SHP77 treated with DMSO at 0.1 percent for 48 hours (cell line): ENCODE measurements around the gene UBE2Z.
"Not testable (repeated sequence)": the region's sequence is repeated elsewhere in the genome, so short reads cannot be mapped to it uniquely, and the experiment has no call there.

Experiments
- DNase-seq: peaks from one replicate; lab custom pipeline; 2025; lab: John Stamatoyannopoulos, UW

The UBE2Z gene

DNA sequence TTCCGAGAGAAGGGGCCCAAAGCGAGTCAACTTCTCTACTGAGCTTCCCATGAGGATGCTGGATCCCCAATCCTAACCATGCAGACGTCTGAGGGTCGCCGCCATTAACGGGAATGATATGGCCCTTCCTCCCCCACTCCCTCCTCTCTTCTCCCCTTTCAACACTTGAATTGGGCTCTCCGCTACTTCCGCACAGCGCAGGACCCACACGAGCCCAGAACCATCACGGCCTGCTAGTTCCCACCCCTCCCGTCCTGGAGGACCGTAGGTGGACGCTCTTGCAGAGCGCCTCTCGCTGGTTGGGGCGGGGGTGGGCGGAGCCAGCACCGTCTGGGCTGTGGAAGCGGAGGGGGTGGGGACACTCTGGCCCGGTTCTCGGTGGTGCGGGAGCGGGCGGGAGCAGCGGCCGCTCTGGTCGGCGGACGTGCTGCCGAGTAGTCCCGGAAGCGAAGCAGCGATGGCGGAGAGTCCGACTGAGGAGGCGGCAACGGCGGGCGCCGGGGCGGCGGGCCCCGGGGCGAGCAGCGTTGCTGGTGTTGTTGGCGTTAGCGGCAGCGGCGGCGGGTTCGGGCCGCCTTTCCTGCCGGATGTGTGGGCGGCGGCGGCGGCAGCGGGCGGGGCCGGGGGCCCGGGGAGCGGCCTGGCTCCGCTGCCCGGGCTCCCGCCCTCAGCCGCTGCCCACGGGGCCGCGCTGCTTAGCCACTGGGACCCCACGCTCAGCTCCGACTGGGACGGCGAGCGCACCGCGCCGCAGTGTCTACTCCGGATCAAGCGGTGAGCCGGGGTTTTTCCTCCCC is at the start of gene UBE2Z:
Gene UBE2Z, plus strand, starts transcription at position 361 of the 797 bp plus-strand sequence. Its CDS starts 97 bp downstream, at position 458.
- peak; percentile 83 for DNase-seq

DNA sequence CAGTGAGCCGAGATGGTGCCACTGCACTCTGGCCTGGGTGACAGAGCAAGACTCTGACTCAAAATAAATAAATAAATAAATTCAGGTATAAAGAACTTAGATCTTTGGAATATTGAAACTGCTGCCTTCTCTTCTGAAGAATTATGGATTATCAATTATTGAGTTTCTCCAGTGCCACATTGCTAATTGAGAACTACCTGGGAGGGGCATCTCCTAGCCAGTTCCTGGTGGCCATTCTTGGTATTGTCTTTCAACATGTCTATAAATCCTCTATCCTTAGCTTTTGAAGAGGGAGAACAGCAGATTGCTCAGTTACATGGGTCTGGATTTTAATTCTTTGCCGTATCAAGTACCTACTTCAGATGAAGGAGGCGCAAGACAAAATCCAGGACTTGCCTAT is 48.2 kb upstream of the UBE2Z start:
- no peak for DNase-seq

DNA sequence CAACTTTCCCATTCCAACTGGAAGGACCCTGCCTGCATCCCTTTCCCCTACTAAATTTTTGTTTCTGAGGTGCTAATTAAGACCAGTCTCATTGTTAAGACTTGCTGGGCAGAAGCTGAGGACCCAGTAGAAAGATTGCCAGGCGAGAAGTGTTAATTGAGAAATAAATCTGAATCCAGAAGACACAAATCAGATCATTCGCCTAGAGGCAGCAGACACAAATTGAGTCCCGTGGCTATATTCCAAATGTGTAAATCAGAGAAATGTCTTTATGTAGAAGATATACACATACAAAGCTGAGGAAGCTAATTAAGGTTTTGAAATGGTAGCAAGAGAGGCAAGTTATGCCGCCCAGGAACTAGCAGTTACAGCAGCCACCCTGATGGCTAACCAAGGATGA is 47.8 kb upstream of the UBE2Z start:
- DNase-seq, result no peak

DNA sequence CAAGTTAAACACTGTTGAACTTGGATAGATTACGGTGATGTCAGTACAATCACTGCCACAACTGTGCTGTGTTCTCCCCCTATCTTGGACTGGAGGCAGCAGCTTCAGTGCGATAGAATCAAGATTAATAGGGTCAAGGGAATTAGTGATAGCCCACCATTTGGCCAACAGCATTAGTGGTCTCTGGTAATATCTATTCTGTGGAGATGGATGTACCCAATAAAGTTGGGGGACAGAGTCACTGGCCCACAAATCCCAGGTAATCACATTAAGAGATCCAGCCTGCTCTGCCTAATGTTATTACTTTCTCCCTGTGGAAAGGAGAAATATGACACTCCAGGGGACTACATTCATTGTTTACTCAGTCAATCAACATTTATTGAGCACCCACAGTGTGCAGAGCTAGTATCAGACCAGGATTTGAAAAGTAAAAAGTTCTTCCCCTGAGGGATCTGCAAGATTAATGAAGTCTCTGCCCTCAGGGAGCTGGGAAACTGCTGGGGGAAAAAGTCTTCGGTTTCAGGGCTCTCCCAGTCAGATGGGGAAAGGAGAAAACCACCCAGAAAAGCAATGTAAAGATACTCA is 39.2 kb upstream of the UBE2Z start:
- no peak for DNase-seq

DNA sequence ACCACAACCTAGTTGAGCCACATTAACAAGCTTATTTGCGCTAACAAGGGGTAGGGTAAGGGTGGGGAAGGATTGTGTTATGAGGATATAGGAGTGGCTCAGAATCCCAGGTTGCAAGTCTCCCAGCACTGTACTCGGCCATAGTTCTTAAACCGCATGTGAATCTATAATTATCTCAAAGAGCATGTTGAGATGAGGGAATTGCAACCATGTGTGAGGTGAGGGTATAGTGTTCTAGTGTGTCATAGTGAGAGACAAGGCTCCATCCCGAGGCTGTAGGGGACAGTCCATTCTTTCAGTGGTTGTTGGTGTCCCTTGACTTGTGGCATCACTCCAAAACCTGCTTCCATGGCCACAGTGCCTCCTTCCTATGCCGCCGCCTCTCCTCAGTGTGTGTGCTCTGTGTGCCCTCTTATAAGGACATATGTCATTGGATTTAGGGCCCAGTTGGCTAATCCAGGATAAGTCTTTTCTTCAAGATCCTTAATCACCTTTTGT is 38.3 kb upstream of the UBE2Z start:
- no peak for DNase-seq

DNA sequence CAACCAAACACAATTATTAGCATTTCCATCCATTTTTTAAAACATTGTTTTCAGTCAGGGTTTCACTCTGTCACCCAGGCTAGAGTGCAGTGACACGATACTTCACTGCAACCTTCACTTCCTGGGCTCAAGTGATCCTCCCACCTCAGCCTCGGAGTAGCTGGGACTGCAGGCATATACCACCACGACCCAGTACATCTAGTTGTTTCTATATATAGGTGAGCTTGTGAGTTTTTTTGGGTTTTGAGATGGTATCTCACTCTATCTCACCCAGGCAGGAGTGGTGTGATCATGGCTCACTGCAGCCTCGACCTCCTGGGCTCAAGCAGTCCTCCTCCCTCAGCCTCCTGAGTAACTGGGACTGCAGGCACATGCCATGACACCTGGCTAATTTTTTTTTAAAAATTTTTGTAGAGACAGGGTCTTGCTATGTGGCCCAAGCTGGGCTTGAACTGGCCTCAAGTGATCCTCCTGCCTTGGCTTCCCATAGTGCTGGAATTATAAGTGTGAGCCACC is 37.1 kb upstream of the UBE2Z start:
- no peak for DNase-seq

DNA sequence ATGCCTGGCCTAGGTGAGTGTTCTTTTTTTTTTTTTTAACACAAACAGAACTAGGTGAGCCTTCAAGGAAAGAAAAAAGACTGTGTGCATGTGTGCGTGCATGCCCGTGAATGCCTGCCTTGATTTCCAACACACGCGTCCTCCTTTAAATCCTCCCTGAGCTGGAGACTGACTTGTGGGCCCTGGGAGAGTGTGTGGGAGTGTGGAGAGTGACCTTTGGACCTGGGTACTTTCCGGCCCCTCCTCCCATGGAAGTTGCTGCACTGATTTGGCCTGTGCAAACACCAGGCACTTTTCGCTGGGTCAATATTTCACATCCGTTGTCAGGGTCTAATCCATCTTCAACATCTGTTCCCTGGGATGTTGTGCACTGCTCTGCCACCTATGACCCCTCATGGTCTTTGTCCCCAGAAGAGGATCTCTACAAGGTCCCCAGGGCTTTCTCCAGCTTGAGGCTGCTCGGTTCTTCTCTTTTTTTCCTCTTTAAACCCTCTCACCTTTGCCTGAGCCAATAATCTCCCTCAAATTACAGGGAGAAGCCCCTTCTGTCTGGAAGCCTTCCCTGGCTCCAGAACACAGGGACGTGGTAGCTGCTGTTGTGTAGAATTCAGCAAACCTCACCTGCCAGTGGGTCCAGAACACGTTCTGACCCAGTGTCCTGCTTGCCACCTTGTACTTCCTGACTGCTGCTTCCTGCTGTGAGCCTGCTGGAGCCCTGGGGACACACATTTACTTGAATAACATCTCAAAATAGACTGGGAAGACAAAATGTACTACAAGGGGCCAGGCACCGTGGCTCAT is 36.5 kb upstream of the UBE2Z start:
- DNase-seq, result no peak

DNA sequence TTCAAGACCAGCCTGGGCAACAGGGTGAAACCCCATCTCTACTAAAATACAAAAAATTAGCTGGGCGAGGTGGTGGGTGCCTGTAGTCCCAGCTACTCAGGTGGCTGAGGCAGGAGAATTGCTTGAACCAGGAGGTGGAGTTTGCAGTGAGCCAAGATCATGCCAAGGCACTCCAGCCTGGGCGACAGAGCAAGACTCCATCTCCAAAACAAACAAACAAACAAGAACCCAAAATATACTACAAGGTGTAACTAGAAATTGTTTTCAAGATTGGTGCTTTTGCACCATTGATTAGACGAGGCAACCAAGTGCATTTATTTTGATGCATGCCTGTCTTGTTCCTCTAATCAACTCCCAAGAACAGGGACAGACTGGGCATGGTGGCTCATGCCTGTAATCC is 35.8 kb upstream of the UBE2Z start:
- DNase-seq, result not testable (repeated sequence)

DNA sequence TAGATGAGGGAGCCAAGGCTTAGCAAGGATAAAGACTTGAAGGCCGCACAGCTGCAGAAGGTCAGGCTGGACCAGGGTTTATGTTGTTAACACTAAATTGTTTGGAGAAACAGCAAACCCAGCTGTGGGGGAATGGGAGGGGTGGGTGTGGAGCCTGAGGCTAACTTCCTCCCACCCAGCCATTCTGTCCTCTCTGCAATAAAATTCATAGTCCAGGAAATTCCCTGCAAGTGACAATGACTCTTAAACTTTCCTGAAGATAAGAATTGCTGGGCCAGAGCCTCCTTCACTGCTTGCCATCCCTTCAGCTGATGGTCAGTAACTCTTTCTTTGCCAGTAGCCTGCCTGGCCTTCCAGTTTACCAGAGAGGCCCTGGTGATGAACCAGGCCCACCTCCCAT is 35.0 kb upstream of the UBE2Z start:
- DNase-seq, result no peak

DNA sequence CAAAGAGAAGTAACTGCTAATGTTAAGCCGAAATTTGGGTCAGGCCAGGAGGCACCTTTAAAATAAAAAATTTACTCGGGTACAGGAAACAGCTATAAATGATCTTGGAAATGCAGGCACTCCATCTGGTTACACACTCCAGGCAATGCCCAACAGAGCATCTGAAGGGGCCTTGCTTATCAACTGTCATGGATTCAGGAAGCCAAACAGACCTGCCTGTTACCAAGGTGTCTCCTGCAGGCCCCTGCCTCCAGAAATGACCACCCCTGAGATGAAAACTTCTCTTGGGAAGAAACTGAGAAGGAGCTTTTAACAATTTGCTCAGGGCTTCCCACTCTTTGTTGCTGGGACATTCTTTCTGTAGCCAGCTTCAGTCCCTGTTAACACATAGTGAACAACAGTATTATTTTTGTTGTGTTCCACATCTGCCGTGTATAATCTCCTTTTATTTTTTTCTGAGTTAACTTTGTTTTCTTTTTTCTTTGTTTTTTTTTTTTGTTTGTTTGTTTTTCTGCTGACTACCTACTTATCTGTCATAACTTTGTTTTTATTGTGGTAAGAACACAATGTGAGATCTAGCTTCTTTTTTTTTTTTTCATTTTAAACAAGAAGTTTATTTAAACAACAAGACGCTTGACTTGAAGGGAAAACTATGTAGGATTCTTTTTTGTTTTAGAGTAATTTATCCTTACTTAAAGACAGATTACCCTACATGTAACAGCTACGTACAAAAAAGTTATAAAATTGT is 34.3 kb upstream of the UBE2Z start:
- DNase-seq, result no peak

DNA sequence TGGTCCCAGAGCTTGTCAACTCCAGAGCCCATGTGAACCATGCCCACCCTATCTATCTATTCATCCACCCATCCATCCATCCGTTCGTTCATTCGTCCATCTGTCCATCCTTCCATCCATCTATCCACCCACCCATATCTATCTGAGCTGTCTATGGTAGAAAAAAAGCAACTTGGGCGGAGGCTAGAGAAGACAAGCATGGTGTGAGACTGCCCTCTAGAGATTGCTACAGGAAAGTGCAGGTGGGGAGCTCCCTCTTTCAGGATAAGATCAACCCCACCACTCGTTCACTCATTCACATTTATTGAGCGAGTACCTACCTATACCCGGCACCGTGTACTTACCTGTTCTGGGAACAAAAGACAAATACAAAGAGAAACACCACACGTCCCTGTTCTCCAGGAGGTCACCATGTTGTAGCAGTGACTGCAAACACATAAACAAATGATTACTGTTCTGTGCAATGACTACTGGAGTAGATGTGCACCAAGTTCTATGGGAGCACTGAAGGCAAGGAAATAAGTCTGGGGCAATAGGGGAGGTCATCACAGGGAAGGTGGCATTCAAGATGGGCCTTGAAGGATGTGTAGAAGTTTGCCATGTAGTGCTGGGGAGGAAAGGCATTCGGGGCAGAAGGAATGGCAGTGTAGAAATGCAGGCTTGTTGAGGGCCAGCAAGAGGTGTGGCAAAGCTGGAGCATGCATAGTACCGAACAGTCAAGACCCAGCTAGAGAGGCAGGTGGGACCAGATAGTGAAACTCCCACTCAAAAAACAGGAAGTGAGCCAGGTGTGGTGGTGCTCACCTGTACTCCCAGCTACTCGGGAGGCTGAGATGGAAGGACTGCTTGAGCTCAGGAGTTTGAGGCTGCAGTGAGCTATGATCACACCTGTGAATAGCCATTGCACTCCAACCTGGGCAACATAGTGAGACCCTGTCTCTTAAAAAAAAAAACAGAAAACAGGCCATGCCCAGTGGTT is 29.0 kb upstream of the UBE2Z start:
- peak; percentile 46 for DNase-seq

DNA sequence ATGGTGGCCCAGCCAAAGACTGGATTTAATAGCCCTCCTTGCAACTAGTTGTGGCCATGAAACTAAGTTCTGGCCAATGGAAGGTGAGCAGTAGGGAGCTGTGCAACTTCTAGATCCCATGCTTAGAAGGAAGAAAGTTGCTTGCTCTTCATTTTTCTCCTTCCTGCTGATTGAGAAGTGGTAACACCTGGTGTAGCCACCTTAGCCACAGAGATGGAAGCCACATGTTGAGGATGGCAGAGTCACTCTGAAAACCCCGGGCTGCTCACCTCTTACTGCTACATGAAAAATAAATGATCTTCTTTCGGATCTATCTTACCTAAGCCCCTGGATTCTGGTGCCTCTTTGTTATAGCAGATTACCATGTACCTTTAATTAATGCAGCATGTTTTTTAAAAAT is 25.9 kb upstream of the UBE2Z start:
- no peak for DNase-seq

DNA sequence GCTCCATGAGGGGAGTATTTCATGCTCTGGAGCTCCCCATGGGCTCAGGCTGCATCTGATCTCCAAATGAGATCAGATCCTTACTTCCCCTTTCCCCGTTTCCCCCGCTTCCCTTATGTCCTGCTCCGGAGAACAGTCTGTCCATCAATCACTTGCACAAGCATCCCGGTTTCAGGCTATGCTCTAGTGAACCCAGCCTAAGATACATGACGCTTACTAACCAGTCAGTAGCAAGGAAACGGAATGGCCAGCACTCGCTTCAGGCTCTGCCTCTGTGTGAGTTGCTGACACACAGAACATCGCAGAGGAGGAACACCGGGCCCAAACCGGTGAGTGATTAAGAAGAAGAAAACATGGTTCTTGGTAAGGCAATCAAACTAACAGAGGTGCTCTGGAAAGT is 25.0 kb upstream of the UBE2Z start:
- no peak for DNase-seq

DNA sequence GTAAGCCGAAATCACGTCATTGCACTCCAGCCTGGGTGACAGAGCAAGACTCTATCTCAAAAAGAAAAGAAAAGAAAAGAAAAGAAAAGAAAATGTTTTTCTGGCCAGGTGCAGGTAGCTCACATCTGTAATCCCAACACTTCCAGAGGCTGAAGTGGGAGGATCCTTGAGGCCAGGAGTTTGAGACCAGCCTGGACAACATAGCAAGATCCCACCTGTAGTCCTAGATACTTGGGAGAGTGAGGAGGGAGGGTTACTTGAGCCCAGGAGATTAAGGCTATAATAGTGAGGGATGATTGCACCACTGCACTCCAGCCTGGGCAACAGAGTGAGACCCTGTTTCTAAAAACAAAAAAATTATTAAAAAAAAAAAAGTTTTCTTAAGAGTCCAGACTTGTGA is 18.1 kb upstream of the UBE2Z start:
- no peak for DNase-seq

DNA sequence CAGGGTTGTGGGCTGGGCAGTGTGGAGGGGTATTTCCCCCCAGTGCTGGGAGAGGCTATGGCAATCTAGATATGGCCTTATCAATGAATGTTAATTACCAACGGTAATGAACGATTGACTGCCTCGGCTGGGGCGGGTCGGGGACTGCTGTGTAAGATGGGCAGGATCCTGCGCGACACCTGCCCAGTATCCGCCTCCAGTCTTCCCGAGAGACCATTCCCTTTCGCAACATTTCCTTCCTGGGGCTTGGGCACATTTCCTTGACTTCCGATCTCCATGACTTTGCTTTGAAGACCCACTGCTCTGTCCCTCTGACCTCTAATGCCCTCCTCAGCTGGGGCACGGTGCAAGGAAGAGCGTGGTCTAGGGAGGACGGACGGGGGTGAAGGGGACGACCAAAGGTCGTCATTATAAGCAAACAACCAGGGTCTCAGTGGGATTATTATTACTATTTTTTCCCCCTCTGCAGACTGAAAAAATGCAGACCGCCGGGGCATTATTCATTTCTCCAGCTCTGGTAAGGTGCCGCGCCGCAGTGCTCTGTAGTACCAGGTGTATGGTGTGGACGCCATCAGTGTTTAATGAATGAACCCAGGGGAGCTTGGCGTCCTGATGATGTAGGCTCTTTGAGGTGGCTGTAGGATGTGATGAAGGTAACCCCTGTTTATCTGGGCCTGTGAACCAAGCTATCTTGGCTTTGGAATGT is 15.1 kb upstream of the UBE2Z start:
- no peak for DNase-seq

DNA sequence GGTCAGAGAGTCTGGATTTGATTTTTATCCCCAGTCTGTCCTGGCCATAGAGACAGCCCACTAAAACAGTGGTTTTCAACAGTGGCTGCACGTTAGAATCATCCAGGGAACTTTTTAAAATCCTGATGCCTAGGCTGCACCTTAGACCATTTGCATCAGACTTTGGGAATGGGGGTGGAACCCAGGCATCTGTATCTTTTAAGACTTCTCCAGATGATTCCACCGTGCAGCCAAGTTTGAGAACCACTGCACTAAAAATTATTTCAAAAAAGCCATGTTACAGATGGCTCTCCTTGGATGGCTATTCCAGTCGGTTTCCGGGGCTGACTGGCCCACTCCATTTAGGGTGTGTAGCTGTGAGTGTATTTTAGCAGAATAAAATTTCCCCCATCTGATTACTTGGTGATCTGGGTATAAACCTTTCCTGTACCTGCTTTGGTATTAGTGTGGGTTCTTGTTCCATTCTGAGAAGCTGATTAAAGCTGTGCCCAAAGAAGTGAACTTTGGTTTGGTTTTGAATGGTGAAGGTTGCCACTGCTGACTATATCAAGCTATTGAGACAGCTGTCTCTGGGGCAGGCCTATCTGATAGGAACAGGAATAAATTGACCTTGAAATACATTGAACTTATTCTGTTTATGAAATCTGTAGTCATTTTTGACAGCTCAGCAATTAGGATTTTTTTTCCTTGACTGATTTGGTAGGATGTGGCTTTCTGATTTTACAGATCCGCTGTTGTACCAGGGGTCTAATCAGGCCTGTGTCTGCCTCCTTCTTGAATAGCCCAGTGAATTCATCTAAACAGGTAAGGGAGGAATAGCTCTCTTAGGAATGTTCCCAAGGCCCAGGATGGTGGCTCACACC is 14.3 kb upstream of the UBE2Z start:
- no peak for DNase-seq

DNA sequence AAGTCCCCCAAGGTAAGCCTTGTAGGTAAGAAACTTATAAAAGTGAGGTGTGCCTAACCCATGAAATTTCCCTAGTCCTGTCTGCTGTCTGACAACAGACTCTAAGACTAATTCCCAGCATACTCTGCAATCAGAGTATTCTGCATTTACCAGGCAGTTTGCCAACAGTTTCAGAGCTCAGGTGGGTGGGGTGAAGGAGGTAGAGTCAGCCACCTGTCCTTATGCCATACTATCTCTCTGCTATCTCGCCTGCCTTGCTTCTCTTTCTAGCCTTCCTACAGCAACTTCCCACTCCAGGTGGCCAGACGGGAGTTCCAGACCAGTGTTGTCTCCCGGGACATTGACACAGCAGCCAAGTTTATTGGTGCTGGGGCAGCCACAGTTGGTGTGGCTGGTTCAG is 13.3 kb upstream of the UBE2Z start:
- no peak for DNase-seq

DNA sequence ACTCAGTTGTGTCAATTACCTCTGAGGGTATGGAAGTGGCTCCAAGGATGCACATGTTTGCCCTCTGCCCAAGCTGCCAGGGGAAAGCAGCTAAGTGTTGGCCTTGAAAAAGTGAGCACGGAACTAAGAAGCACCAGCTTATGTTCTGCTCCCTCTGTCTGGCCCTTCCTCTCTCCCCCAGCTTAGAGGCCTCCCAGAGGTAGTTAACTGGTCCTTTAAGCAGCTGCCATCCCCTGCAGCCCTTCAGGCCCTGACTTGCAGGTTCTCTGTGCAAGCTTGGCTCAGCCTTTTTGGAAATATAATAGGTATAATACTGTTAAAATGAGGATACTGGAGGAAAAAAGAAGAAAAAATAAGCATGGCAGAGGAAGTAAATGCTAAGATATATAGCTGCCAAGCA is 7.0 kb upstream of the UBE2Z start:
- DNase-seq, result no peak

DNA sequence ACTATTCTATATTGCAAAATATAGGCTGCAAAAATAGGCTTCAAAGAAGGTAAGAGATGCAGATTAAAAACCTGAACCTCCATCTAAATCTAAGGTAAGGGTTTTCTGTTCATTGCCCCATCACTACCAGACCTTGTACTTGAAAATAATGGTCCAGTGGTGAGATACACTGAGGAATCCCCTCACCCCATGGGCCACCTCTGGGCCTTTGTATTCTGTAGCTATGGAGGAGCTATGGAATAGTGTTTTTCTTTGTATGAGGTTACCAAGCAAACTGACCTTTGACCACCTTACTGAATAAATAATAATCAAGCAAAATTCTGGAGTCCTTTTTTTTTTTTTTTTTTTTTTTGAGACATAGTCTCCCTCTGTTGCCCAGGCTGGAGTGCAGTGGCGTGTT is 4.8 kb upstream of the UBE2Z start:
- no peak for DNase-seq
